RWPE2 (cell line): Measurements from ENCODE around the gene CD93.

Experiments
- ATAC-seq: fragments of 200-7000 bp; cut with Tn5 transposase; 3 replicates; pipeline ENCODE4 v1.9.1; 2021; ENCODE audit warnings: low read depth
- DNase-seq: peaks from one replicate; pipeline ENCODE4 v3.0.0-alpha.2; 2020; ENCODE audit warnings: low spot score
- H3K27ac ChIP-seq: fragments of 450-650 bp; 2 replicates; pipeline ENCODE4 v1.5.1; 2017; ENCODE audit warnings: mild to moderate bottlenecking; ENCODE audit not compliant: poor library complexity, severe bottlenecking
- H3K27me3 ChIP-seq: fragments of 250-450 bp; sonication (Bioruptor Pico); 2 replicates; pipeline ENCODE4 v1.5.1; 2021; ENCODE audit warnings: mild to moderate bottlenecking, moderate library complexity; ENCODE audit not compliant: insufficient read depth, poor library complexity, severe bottlenecking
- H3K36me3 ChIP-seq: fragments of 250-450 bp; sonication (Bioruptor Pico); 2 replicates; pipeline ENCODE4 v1.5.1; 2020; ENCODE audit warnings: low read depth, mild to moderate bottlenecking, moderate library complexity
- H3K4me1 ChIP-seq: fragments of 250-450 bp; sonication (Bioruptor Pico); 2 replicates; pipeline ENCODE4 v1.5.1; 2021; ENCODE audit warnings: mild to moderate bottlenecking, moderate library complexity; ENCODE audit not compliant: insufficient read depth, poor library complexity, severe bottlenecking
- H3K4me3 ChIP-seq: fragments of 250-450 bp; sonication (Bioruptor Pico); 2 replicates; pipeline ENCODE4 v1.5.1; 2021; ENCODE audit warnings: mild to moderate bottlenecking, moderate library complexity; ENCODE audit not compliant: severe bottlenecking
- H3K9me3 ChIP-seq: fragments of 250-450 bp; sonication (Bioruptor Pico); 2 replicates; pipeline ENCODE4 v1.5.1; 2021; ENCODE audit warnings: mild to moderate bottlenecking, moderate library complexity; ENCODE audit not compliant: severe bottlenecking
- CTCF ChIP-seq: fragments of 450-650 bp; IDR thresholded peaks from one replicate; pipeline ENCODE4 v1.5.1; 2017; ENCODE audit warnings: mild to moderate bottlenecking, moderate library complexity; ENCODE audit not compliant: poor library complexity, severe bottlenecking

Gene CD93

GRCh38 chr20:23096986-23097520, 10.9 kb upstream of the CD93 start:
- peaks cover 33% of the 10 kb centered on the region for H3K4me1 ChIP-seq
- no peak for TF ChIP-seq CTCF
- no peaks in the 10 kb centered on the region for H3K9me3 ChIP-seq
- no peak for ATAC-seq
- no peak overlapping the region for H3K27ac ChIP-seq
- H3K27me3 ChIP-seq, result no peaks in the 10 kb centered on the region
- no peaks in the 10 kb centered on the region for H3K36me3 ChIP-seq
- no peak for DNase-seq
- no peak overlapping the region for H3K4me3 ChIP-seq

GRCh38 chr20:23096097-23096496, 10.0 kb upstream of the CD93 start:
- TF ChIP-seq CTCF, result no peak
- no peak overlapping the region for H3K4me3 ChIP-seq
- no peaks in the 10 kb centered on the region for H3K27me3 ChIP-seq
- H3K4me1 ChIP-seq, result peaks cover 29% of the 10 kb centered on the region
- no peak overlapping the region for H3K27ac ChIP-seq
- ATAC-seq (no peak), DNase-seq (no peak)
- H3K36me3 ChIP-seq, result no peaks in the 10 kb centered on the region
- H3K9me3 ChIP-seq, result no peaks in the 10 kb centered on the region

- ATAC-seq (no peak), DNase-seq (no peak)
- Histone ChIP-seq H3K4me3 (no peak overlapping the region), H3K36me3 (no peaks in the 10 kb centered on the region), H3K9me3 (no peaks in the 10 kb centered on the region), H3K27me3 (no peaks in the 10 kb centered on the region), H3K4me1 (peaks cover 23% of the 10 kb centered on the region), H3K27ac (peak overlapping the region; percentile 21)
- TF ChIP-seq CTCF, result no peak
These were observed 9.4 kb upstream of the CD93 start for GRCh38 chr20:23095499-23095898.

- ATAC-seq (peak; percentile 87), DNase-seq (no peak)
- H3K4me1 ChIP-seq, result peaks cover 20% of the 10 kb centered on the region
- no peak for TF ChIP-seq CTCF
- H3K4me3 ChIP-seq, result no peak overlapping the region
- no peaks in the 10 kb centered on the region for H3K9me3 ChIP-seq
- H3K36me3 ChIP-seq, result no peaks in the 10 kb centered on the region
- H3K27ac ChIP-seq, result peak overlapping the region; percentile 21
- no peaks in the 10 kb centered on the region for H3K27me3 ChIP-seq
These were observed 8.8 kb upstream of the CD93 start for GRCh38 chr20:23094927-23095326.

GRCh38 chr20:23094213-23094896, 8.2 kb upstream of the CD93 start:
- Histone ChIP-seq H3K27me3 (no peaks in the 10 kb centered on the region), H3K36me3 (no peaks in the 10 kb centered on the region), H3K27ac (peak overlapping the region; percentile 21), H3K4me3 (no peak overlapping the region), H3K4me1 (peaks cover 14% of the 10 kb centered on the region), H3K9me3 (no peaks in the 10 kb centered on the region)
- TF ChIP-seq CTCF, result no peak
- no peak for DNase-seq
- ATAC-seq, result no peak
